Measurements from ENCODE around the gene MED25. TPM values are rescaled to one million over a fixed set of nuclear protein-coding genes. Genes with fewer than 3 reads are reported as not detected.

The MED25 gene
- total and polyA plus RNA-seq, 9 of the 15 experiments (the other 6 are each of a cell fraction or from before 2014, with no cell fraction given): 4.1 to 93.9 (median 19.3) TPM

GRCh38 chr19:49802836-49803528 lies 15.1 kb upstream of the MED25 start (continued):
- TF ChIP-seq MED1 (CRISPR knock-in tag; IDR thresholded peaks at IDR 0.05; ENCODE audit: borderline replicate concordance) (no peak), PTTG1 (tag; IDR thresholded peaks at IDR 0.05; ENCODE audit: low read depth) (no peak), MAZ (CRISPR knock-in tag; conservative IDR thresholded peaks at IDR 0.05 in 1 of 2, IDR thresholded peaks at IDR 0.05 in 1 of 2) (no peak), STAT5B (CRISPR knock-in tag; IDR thresholded peaks at IDR 0.05) (no peak)

GRCh38 chr19:49803529-49803856 lies 14.6 kb upstream of the MED25 start:
- Histone ChIP-seq H3K9ac (ENCODE audit: insufficient read depth in 1 of 2, low read depth in 2 of 2, low read length in 2 of 2) (peak overlapping the region in 1 of 2 experiments; percentile 45; a peak in 1 of 4 replicates), H4K20me1 (replicated peaks; ENCODE audit: control insufficient read depth, insufficient read depth, low read length) (peaks cover 5% of the 10 kb centered on the region), H3K36me3 (ENCODE audit: control insufficient read depth, insufficient read depth, low read length) (peaks cover 93% of the 10 kb centered on the region), H2AFZ (ENCODE audit: low read depth, low read length) (no peak overlapping the region), H3K9me1 (ENCODE audit: control insufficient read depth, insufficient read depth, low read length) (no peaks in the 10 kb centered on the region), H3K9me3 (replicated peaks; ENCODE audit: control insufficient read depth, insufficient read depth, low read depth, low read length) (no peaks in the 10 kb centered on the region), H3K79me2 (ENCODE audit: control insufficient read depth, insufficient read depth, low read length) (no peaks in the 10 kb centered on the region), H3K27me3 (ENCODE audit: control insufficient read depth in 2 of 2, insufficient read depth in 2 of 2, low read length in 2 of 2) (no peaks in the 10 kb centered on the region), H3K4me3 (no peak overlapping the region), H3K27ac (ENCODE audit: extremely low read depth, low read depth, low read length) (no peak overlapping the region), H3K4me1 (replicated peaks in 1 of 2; ENCODE audit: control insufficient read depth in 2 of 2, insufficient read depth in 2 of 2, low read length in 2 of 2) (peaks cover 16 to 68% of the 10 kb centered on the region in 2 experiments; a peak in 4 of 5 replicates), H3K4me2 (ENCODE audit: insufficient read depth, low read length) (no peak overlapping the region)
- intact Hi-C loops (cut with micrococcal nuclease) (no loop called here), in situ Hi-C loops (cut with MboI) (no loop called here)
- no peak for DNase-seq (ENCODE audit: extremely low read depth in 1 of 4, low spot score in 3 of 4)
- no peak for ATAC-seq
- ChIA-PET POLR2A (interaction anchor here (0.6 to 1.0 kb wide), 2 partner anchors 9 to 35 kb away, joined by 3 read pairs; no protein-coding TSS in a partner anchor), CTCF (ENCODE audit: low intra/inter-chr PET ratio) (no interaction called here)
- FAIRE-seq: no peak
- 91% methylated on average over 6 of the region's 6 CpGs for WGBS (ENCODE audit: insufficient coverage, low coverage, missing lambda C conversion rate)
- TF ChIP-seq GTF2E2 (tag; IDR thresholded peaks at IDR 0.05) (no peak), TFE3 (CRISPR knock-in tag; IDR thresholded peaks at IDR 0.05) (no peak), AFF1 (IDR thresholded peaks at IDR 0.05; ENCODE audit: low read depth in 1 of 2, partially characterized antibody in 2 of 2) (no peak), NFIX (CRISPR knock-in tag; IDR thresholded peaks at IDR 0.05; ENCODE audit: low read depth) (no peak), ZNF512 (tag; IDR thresholded peaks at IDR 0.05) (no peak), ELF1 (tag; IDR thresholded peaks at IDR 0.05) (no peak), SMARCA4 (IDR thresholded peaks at IDR 0.05) (no peak), ERF (CRISPR knock-in tag; IDR thresholded peaks at IDR 0.05) (no peak), ZNF561 (CRISPR knock-in tag; conservative IDR thresholded peaks at IDR 0.05) (no peak), TARDBP (IDR thresholded peaks at IDR 0.05) (no peak), HIVEP1 (CRISPR knock-in tag; IDR thresholded peaks at IDR 0.05) (no peak)
- BruUV-seq (replicated peaks): no TSS peak

Measured in K562 (cell line).